Ovary (tissue), 9 donors: ENCODE data around the gene SPINK9. TPM values are rescaled to one million over a fixed set of nuclear protein-coding genes. Genes with fewer than 3 reads are reported as not detected.

ENCODE experiments used
- DNase-seq, 5 donors: peaks; one replicate each; pipeline ENCODE4 v3.0.0-alpha.2; 2019 to 2020
- H3K27ac ChIP-seq, 2 donors: fragments of 200-600 bp; one replicate each; pipeline versions ENCODE4 v1.5.1 to v1.8.0; 2019 to 2022
- H3K27me3 ChIP-seq: fragments of 200-600 bp; one replicate; pipeline ENCODE4 v1.8.0; 2022
- H3K36me3 ChIP-seq: fragments of 200-600 bp; sonication (generic); one replicate; pipeline ENCODE4 v1.5.1; 2019
- H3K4me1 ChIP-seq: one replicate; pipeline ENCODE4 v1.8.1; 2013; ENCODE audit warnings: mild to moderate bottlenecking, moderate library complexity; ENCODE audit not compliant: insufficient read depth
- H3K4me3 ChIP-seq: fragments of 200-600 bp; sonication (generic); one replicate; pipeline ENCODE4 v1.5.1; 2017
- H3K9me3 ChIP-seq, 2 donors: fragments of 200-600 bp in 1 of 2; sonication (generic) in 1 of 2; one replicate each; pipeline versions ENCODE4 v1.5.1 to v1.8.1; 2013 to 2019; ENCODE audit warnings: mild to moderate bottlenecking in 1 of 2, moderate library complexity in 1 of 2
- EP300 ChIP-seq: sonication (generic); formaldehyde crosslinking; IDR thresholded peaks from one replicate; pipeline ENCODE4 v1.6.1; 2017; ENCODE audit warnings: antibody characterized with exemption
- POLR2A ChIP-seq: fragments of 450-650 bp; IDR thresholded peaks from one replicate; pipeline ENCODE4 v1.6.1; 2017; ENCODE audit warnings: antibody characterized with exemption, mild to moderate bottlenecking, moderate library complexity
- WGBS, 3 donors: extraction: QIAGEN DNeasy Blood & Tissue Kit in 1 of 3; methylation state at CpG; one replicate each; pipeline versions ENCODE4 v1.1.5 to v1.1.7; 2013 to 2017; 5-methylcytosine and 5-hydroxymethylcytosine counted together
- intact Hi-C, 4 donors: fragments of 100-400 bp; cut with DNase I; formaldehyde crosslinking; loops; one replicate each; pipeline versions ENCODE4 v1.11.0 to v1.15.1; 2022 to 2023
- polyA plus RNA-seq, 2 donors: library from polyadenylated mRNA; stranded (reverse); fragments of 200-250 nt in 1 of 2; fragments of 350-450 nt in 1 of 2; fragmentation: Illumina TruSeq in 1 of 2; extraction: RNeasy Lipid Tissue Mini Kit (QIAGEN cat#74804) in 1 of 2; gene quantifications; one replicate each; pipeline ENCODE4 v1.2.3, GENCODE V29; 2013 to 2014
- small RNA-seq: library from RNA; depleted of rRNA; stranded (forward); fragments of <200 nt; gene quantifications from one replicate; pipeline ENCODE3, GENCODE V24; 2016
- total RNA-seq, 7 donors: library from RNA; depleted of rRNA in 2 of 7; stranded (reverse); fragments of >200 nt in 2 of 7; fragmentation: NEBNext Ultra II Directional in 3 of 7; extraction: Animal tissue kit (Norgen Biotek cat#: 25700) in 3 of 7; gene quantifications; one replicate each; pipeline versions ENCODE4 v1.1.0 to v1.2.4, GENCODE V29; 2016 to 2023
- TF ChIP-seq, protein P1 (sequence below), 3 donors: fragments of 450-650 bp in 2 of 3; fragments of 200-600 bp in 1 of 3; IDR thresholded peaks; one replicate each; pipeline versions ENCODE4 v1.5.1 to v1.8.0; 2016 to 2022; ENCODE audit warnings: antibody characterized with exemption in 3 of 3, mild to moderate bottlenecking in 1 of 3
- donor health status: DM: no; HTN: no; CAD: no; lungs with moderate emphysema.
- donor health status: DM: no; HTN: no; CAD: no.
- donor health status: Bipolar disorder and iron deficiency.
- donor health status: DM: yes; HTN: yes; CAD: no.
- donor health status: DM: no; HTN: no; CAD: no.
- donor health status: DM: yes; HTN: yes; CAD: no.

The SPINK9 gene
- total and polyA plus RNA-seq, 9 donors, result not detected

DNA sequence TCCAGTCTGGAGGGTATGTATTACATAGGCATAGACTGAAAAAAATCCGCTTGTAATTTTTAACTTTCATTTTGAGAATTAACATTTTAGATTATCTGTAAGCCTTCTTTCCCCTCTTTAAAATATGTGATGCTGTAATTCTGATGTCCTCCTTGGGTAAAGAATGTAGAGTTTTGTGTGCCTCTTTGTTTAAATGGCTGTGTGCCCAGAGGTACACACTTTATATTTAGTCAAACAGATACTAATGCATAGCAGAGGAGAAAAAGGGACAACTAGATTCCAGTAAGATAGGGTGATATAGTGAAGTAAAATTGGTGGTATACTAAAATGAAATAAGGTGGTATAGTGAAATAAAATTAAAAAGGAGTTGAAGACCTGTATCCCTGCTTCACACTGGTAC, 49.7 kb downstream of the SPINK9 start:
- H3K27ac ChIP-seq, result no peak overlapping the region
- no peak overlapping the region for H3K4me3 ChIP-seq
- TF ChIP-seq POLR2A (no peak), EP300 (no peak)
- TF ChIP-seq, protein P1, sequence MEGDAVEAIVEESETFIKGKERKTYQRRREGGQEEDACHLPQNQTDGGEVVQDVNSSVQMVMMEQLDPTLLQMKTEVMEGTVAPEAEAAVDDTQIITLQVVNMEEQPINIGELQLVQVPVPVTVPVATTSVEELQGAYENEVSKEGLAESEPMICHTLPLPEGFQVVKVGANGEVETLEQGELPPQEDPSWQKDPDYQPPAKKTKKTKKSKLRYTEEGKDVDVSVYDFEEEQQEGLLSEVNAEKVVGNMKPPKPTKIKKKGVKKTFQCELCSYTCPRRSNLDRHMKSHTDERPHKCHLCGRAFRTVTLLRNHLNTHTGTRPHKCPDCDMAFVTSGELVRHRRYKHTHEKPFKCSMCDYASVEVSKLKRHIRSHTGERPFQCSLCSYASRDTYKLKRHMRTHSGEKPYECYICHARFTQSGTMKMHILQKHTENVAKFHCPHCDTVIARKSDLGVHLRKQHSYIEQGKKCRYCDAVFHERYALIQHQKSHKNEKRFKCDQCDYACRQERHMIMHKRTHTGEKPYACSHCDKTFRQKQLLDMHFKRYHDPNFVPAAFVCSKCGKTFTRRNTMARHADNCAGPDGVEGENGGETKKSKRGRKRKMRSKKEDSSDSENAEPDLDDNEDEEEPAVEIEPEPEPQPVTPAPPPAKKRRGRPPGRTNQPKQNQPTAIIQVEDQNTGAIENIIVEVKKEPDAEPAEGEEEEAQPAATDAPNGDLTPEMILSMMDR (IDR thresholded peaks at IDR 0.05), result no peak

DNA sequence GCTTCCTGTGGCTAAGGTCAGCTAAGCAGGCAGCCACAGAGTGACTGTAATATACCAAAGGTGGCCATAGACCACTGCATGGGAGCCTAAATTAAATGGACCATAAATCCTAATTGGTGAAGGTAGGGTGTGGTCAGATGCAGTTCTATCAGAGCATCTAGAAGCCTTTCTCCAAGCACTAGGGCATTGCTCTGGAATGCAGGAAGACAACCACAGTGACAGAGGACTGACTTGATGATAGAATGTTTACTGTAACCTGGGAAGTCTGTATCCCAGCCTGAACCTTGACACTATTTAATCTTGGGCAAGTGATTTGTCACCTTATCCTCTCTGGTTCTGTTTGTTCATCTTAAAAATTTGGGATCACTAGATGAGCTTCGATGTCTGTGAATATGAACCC, 50.7 kb downstream of the SPINK9 start:
- no peaks in the 10 kb centered on the region for H3K9me3 ChIP-seq
- no peak for DNase-seq
- no peak overlapping the region for H3K4me3 ChIP-seq
- 93 to 95% (median 95%) methylated on average over 1 of the region's 1 CpG for WGBS, 3 donors
- no peaks in the 10 kb centered on the region for H3K36me3 ChIP-seq
- H3K4me1 ChIP-seq, result peaks cover 6% of the 10 kb centered on the region
- no peak overlapping the region for H3K27ac ChIP-seq
- intact Hi-C loops, result no loop called here
- TF ChIP-seq POLR2A (no peak), EP300 (no peak)
- TF ChIP-seq, protein P1 (IDR thresholded peaks at IDR 0.05), result no peak
- no peaks in the 10 kb centered on the region for H3K27me3 ChIP-seq

More for the DNA sequence above, 49.7 kb downstream of the SPINK9 start:
- H3K36me3 ChIP-seq, result no peaks in the 10 kb centered on the region
- WGBS, 3 donors, result 87 to 98% (median 94%) methylated on average over 1 of the region's 1 CpG
- no peaks in the 10 kb centered on the region for H3K9me3 ChIP-seq
- no peak for DNase-seq
- H3K4me1 ChIP-seq, result peaks cover 3% of the 10 kb centered on the region
- intact Hi-C loops, result no loop called here
- no peaks in the 10 kb centered on the region for H3K27me3 ChIP-seq

DNA sequence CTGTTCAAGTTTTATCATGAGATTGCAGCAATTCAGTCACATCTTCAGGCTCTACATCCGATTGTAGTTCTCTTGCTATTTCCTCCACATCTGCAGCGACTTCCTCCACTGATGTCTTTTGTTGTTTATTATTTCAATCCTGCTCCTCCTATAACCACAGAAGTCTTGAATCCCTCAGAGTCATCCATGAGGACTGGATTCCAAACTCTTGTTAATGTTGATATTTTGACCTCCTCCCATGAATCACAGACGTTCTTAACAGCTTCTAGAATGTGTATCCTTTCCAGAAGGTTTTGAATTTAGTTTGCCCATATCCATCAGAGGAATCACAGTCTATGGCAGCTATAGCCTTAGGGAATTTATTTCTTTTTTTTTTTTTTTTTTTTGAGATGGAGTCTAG, 52.0 kb downstream of the SPINK9 start:
- H3K4me1 ChIP-seq, result peaks cover 6% of the 10 kb centered on the region
- intact Hi-C loops, result no loop called here
- H3K27me3 ChIP-seq, result no peaks in the 10 kb centered on the region
- TF ChIP-seq, protein P1 (IDR thresholded peaks at IDR 0.05), result no peak
- TF ChIP-seq EP300 (no peak), POLR2A (no peak)
- no peak for DNase-seq
- no peaks in the 10 kb centered on the region for H3K9me3 ChIP-seq
- H3K36me3 ChIP-seq, result no peaks in the 10 kb centered on the region
- WGBS, 3 donors, result 35 to 57% (median 40%) methylated on average over 3 of the region's 3 CpGs
- no peak overlapping the region for H3K4me3 ChIP-seq
- H3K27ac ChIP-seq, result no peak overlapping the region

DNA sequence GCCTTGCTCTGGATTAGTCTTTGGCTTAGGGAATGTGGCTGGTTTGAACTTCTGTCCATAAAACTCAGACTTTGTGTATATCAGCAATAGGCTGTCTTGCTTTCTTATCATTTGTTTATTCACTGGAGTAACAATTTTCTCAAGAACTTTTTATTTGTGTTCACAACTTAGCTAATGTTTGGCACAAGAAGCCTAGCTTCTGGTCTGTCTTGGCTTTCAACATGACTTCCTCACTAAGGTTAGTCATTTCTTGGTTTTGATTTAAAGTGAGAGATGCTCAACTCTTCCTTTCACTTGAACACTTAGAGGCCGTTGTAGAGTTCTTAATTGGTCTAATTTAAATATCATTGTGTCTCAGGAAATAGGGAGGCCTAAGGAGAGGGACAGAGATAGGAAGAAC, 53.3 kb downstream of the SPINK9 start:
- Histone ChIP-seq H3K27ac (no peak overlapping the region), H3K4me1 (peaks cover 6% of the 10 kb centered on the region), H3K27me3 (no peaks in the 10 kb centered on the region), H3K9me3 (no peaks in the 10 kb centered on the region), H3K4me3 (no peak overlapping the region), H3K36me3 (no peaks in the 10 kb centered on the region)
- WGBS, 3 donors, result 39 to 68% (median 49%) methylated on average over 1 of the region's 1 CpG
- intact Hi-C loops, result no loop called here
- DNase-seq, result no peak
- TF ChIP-seq POLR2A, result no peak

Small RNA genes within 50 kb of the gene (small RNA-seq; reads per million reads assigned to genes)
- not detected for gene RF00017

Other genes starting within 250 kb of the SPINK9 start
- gene SPINK14, start 167.0 kb upstream of the SPINK9 start, total RNA-seq, result not detected
- gene SPINK14, start 167.0 kb upstream of the SPINK9 start, polyA plus RNA-seq, result not detected
- under 1 TPM in 1 of 7 donors, not detected in 6; 0.57 TPM for gene SPINK6, start 132.5 kb upstream of the SPINK9 start, total RNA-seq
- not detected for gene SPINK6, start 132.5 kb upstream of the SPINK9 start, polyA plus RNA-seq
- under 1 TPM in 2 of 7 donors, not detected in 5; 0.20 to 0.72 TPM for gene MARCOL, start 97.0 kb upstream of the SPINK9 start, total RNA-seq
- gene MARCOL, start 97.0 kb upstream of the SPINK9 start, polyA plus RNA-seq, result not detected
- gene SPINK13, start 66.8 kb upstream of the SPINK9 start, total RNA-seq, result 1 to 10 TPM in 2 of 7 donors, under 1 TPM in 1, not detected in 4; 0.55 to 5.7 (median 2.2) TPM
- under 1 TPM in 1 of 2 donors, not detected in 1; 0.21 TPM for gene SPINK13, start 66.8 kb upstream of the SPINK9 start, polyA plus RNA-seq
- gene SPINK7, start 23.1 kb upstream of the SPINK9 start, total RNA-seq, result not detected
- not detected for gene SPINK7, start 23.1 kb upstream of the SPINK9 start, polyA plus RNA-seq
- 10 to 100 TPM; 31.2 to 47.0 (median 38.0) TPM for gene FBXO38, start 48.4 kb downstream of the SPINK9 start, total RNA-seq
- gene FBXO38, start 48.4 kb downstream of the SPINK9 start, polyA plus RNA-seq, result 10 to 100 TPM; 16.7 to 34.2 TPM